Measurements from ENCODE around the gene AIFM2.

GRCh38 chr10:70132098-70133029 lies at the start of gene AIFM2:
- peak; percentile 66 for TF ChIP-seq POLR2A (IDR thresholded peaks at IDR 0.05; ENCODE audit: low read depth, low read length)
- 0 out of 2 replicates have a peak, but pooled peaks have one; percentile 17 for TF ChIP-seq TAF1 (IDR thresholded peaks at IDR 0.05; ENCODE audit: borderline replicate concordance, low read depth, low read length)
